Renal cortical epithelial cell (primary cell): Measurements from ENCODE around the gene UBL3. TPM values are rescaled to one million over a fixed set of nuclear protein-coding genes. Genes with fewer than 3 reads are reported as not detected.

Source experiments
- DNase-seq: peaks from one replicate; pipeline ENCODE4 v3.0.0-alpha.2; 2011; ENCODE audit warnings: low read depth
- total RNA-seq: library from RNA; depleted of rRNA; stranded (reverse); fragments of >200 nt; gene quantifications from 2 replicates; pipeline ENCODE4 v1.2.3, GENCODE V29; 2014

The UBL3 gene
- total RNA-seq, 1 donor from 2014 or later: 49.9 TPM

GRCh38 chr13:29810145-29810742 is 40.2 kb downstream of the UBL3 start:
- no peak for DNase-seq

GRCh38 chr13:29808264-29808663 is 42.2 kb downstream of the UBL3 start:
- no peak for DNase-seq

- DNase-seq: no peak
These were observed 44.1 kb downstream of the UBL3 start for GRCh38 chr13:29805994-29806979.

- DNase-seq: no peak
These were observed 47.2 kb downstream of the UBL3 start for GRCh38 chr13:29803221-29803620.

GRCh38 chr13:29802621-29803020 is 47.8 kb downstream of the UBL3 start:
- no peak for DNase-seq

GRCh38 chr13:29801737-29802305 is 48.6 kb downstream of the UBL3 start:
- DNase-seq: no peak

GRCh38 chr13:29801102-29801501 is 49.3 kb downstream of the UBL3 start:
- no peak for DNase-seq

GRCh38 chr13:29800687-29801086 is 49.7 kb downstream of the UBL3 start:
- no peak for DNase-seq

GRCh38 chr13:29799041-29799440 is 51.4 kb downstream of the UBL3 start:
- peak; percentile 15 for DNase-seq

- DNase-seq: no peak
These were observed 58.2 kb downstream of the UBL3 start for GRCh38 chr13:29791997-29792780.

- no peak for DNase-seq
These were observed 58.9 kb downstream of the UBL3 start for GRCh38 chr13:29791508-29791907.

GRCh38 chr13:29786698-29787097 is 63.7 kb downstream of the UBL3 start:
- no peak for DNase-seq

- no peak for DNase-seq
These were observed 64.4 kb downstream of the UBL3 start for GRCh38 chr13:29785978-29786377.

- DNase-seq: no peak
These were observed 67.6 kb downstream of the UBL3 start for GRCh38 chr13:29782798-29783197.

GRCh38 chr13:29774830-29775229 is 75.6 kb downstream of the UBL3 start:
- no peak for DNase-seq

GRCh38 chr13:29771247-29771646 is 79.2 kb downstream of the UBL3 start:
- peak; percentile 57 for DNase-seq

- DNase-seq: no peak
These were observed 83.4 kb downstream of the UBL3 start for GRCh38 chr13:29767006-29767405.

- no peak for DNase-seq
These were observed 86.8 kb downstream of the UBL3 start for GRCh38 chr13:29763436-29764180.

GRCh38 chr13:29761815-29762214 is 88.6 kb downstream of the UBL3 start:
- no peak for DNase-seq

- no peak for DNase-seq
These were observed 89.3 kb downstream of the UBL3 start for GRCh38 chr13:29761160-29761559.

- DNase-seq: no peak
These were observed 89.9 kb downstream of the UBL3 start for GRCh38 chr13:29760544-29760943.
